Heart right ventricle (tissue), 16 donors: ENCODE results near the gene SPEF2. TPM values are rescaled to one million over a fixed set of nuclear protein-coding genes. Genes with fewer than 3 reads are reported as not detected.

Experiments used
- ATAC-seq, 8 donors: fragments of 200-7000 bp; cut with Tn5 transposase; one replicate each; pipeline ENCODE4 v1.9.1; 2020; ENCODE audit warnings: mild to moderate bottlenecking in 8 of 8, moderate library complexity in 8 of 8, moderate number of reproducible peaks in 1 of 8
- DNase-seq, 2 donors: peaks; one replicate each; pipeline ENCODE4 v3.0.0-alpha.2; 2020
- H3K27ac ChIP-seq, 10 donors: fragments of 200-600 bp; sonication (generic) in 2 of 10; one replicate each; pipeline versions ENCODE4 v1.5.0 to v1.8.0; 2020 to 2022; ENCODE audit warnings: mild to moderate bottlenecking in 3 of 10
- H3K27me3 ChIP-seq, 7 donors: fragments of 200-600 bp; one replicate each; pipeline ENCODE4 v1.8.0; 2021 to 2022; ENCODE audit warnings: mild to moderate bottlenecking in 2 of 7
- H3K36me3 ChIP-seq, 9 donors: fragments of 200-600 bp; sonication (generic) in 1 of 9; one replicate each; pipeline versions ENCODE4 v1.5.0 to v1.8.0; 2020 to 2022; ENCODE audit warnings: mild to moderate bottlenecking in 2 of 9
- H3K4me1 ChIP-seq, 9 donors: fragments of 200-600 bp; sonication (generic) in 1 of 9; one replicate each; pipeline versions ENCODE4 v1.5.0 to v1.8.0; 2020 to 2022; ENCODE audit warnings: mild to moderate bottlenecking in 4 of 9
- H3K4me3 ChIP-seq, 10 donors: fragments of 200-600 bp; sonication (generic) in 2 of 10; one replicate each; pipeline versions ENCODE4 v1.5.0 to v1.8.0; 2020 to 2022; ENCODE audit warnings: mild to moderate bottlenecking in 7 of 10, moderate library complexity in 2 of 10
- H3K9me3 ChIP-seq, 11 donors: fragments of 200-600 bp in 10 of 11; sonication (generic) in 2 of 11; one replicate each; pipeline versions ENCODE4 v1.5.0 to v1.8.0; 2013 to 2022; ENCODE audit warnings: mild to moderate bottlenecking in 2 of 11, control low read depth in 1 of 11, moderate library complexity in 1 of 11
- CTCF ChIP-seq, 9 donors: fragments of 200-600 bp; sonication (generic) in 2 of 9; IDR thresholded peaks; one replicate each; pipeline versions ENCODE4 v1.5.0 to v1.8.0; 2021 to 2022; ENCODE audit warnings: antibody characterized with exemption in 9 of 9, mild to moderate bottlenecking in 5 of 9, moderate library complexity in 1 of 9
- WGBS, 2 donors: extraction: QIAGEN DNeasy Blood & Tissue Kit; methylation state at CpG; one replicate each; pipeline ENCODE4 v1.1.7; 2013; ENCODE audit warnings: inconsistent platforms in 1 of 2; 5-methylcytosine and 5-hydroxymethylcytosine counted together
- intact Hi-C, 10 donors: fragments of 100-400 bp; cut with DNase I; formaldehyde crosslinking; loops; one replicate each; pipeline versions ENCODE4 v1.11.1 to v1.14.2; 2022
- polyA plus RNA-seq, 2 donors: library from polyadenylated mRNA; stranded (reverse); fragments of 200-250 nt; gene quantifications; one replicate each; pipeline ENCODE4 v1.2.3, GENCODE V29; 2013
- total RNA-seq, 10 donors: library from RNA; stranded (reverse); fragmentation: NEBNext Ultra II Directional in 3 of 10; extraction: Animal tissue kit (Norgen Biotek cat#: 25700) in 3 of 10; gene quantifications; one replicate each; pipeline versions ENCODE4 v1.2.1 to v1.2.4, GENCODE V29; 2021 to 2023
- donor health status: Arrhythmogenic right ventricular cardiomyopathy.
- donor health status: ischemic (EF 13 %, LVEDD 7.1; RV severe dilation, severe dysfunction).
- donor health status: healthy with polysubstance abuse.
- donor health status: DM: no; HTN: yes; CAD: no.
- donor health status: DM: no; HTN: no; CAD: no.
- donor health status: ischemic (EF 25% LVEDD 6.9; RV normal size, moderate dysfunction).
- donor health status: ischemic (EF 25% LVEDD 5.7; RV mildly dilated, moderate dysfunction).
- donor health status: healthy.
- donor health status: DM: yes; HTN: yes; CAD: no.
- donor health status: Ischemic cardiomyopathy.
- donor health status: ischemic (EF 35%, LVEDD 5.7; RV mildly dilated, moderate dysfunction).
- donor health status: nonischemic (EF 11% LVEDD 7.7; RV severe dilation, severe dysfunction).
- donor health status: DM: yes; HTN: yes; CAD: no.
- donor health status: PGD.
- donor health status: ischemic (EF 29% LVEDD 5.4; RV normal size, mild dysfunction).
- donor health status: nonischemic (EF 23%, LVEDD 6.1; RV moderate dilation, normal function).

The SPEF2 gene
- total and polyA plus RNA-seq, 12 donors, result 0.42 to 3.2 (median 1.7) TPM

- peak in 7 of 9 donors; percentile 29 to 59 (median 33) for TF ChIP-seq CTCF (IDR thresholded peaks at IDR 0.05)
- Histone ChIP-seq H3K4me1 (no peaks in the 10 kb centered on the region), H3K27ac (no peak overlapping the region), H3K9me3 (no peaks in the 10 kb centered on the region), H3K4me3 (no peak overlapping the region), H3K36me3 (no peaks in the 10 kb centered on the region), H3K27me3 (no peaks in the 10 kb centered on the region)
- ATAC-seq, result no peak
- intact Hi-C loops, result loop anchor here in 4 of 10 donors (5.0 to 10.0 kb wide), 3 partner anchors 124 to 276 kb away; no protein-coding TSS in a partner anchor
- no peak for DNase-seq
- 52 to 67% methylated on average over 4 of the region's 4 CpGs for WGBS, 2 donors
Observed at GRCh38 chr5:35651002-35651756, 33.5 kb downstream of the SPEF2 start.

- no peak for TF ChIP-seq CTCF (IDR thresholded peaks at IDR 0.05)
- H3K36me3 ChIP-seq, result no peaks in the 10 kb centered on the region
- DNase-seq (no peak), ATAC-seq (no peak)
- intact Hi-C loops, result loop anchor here in 4 of 10 donors (10.0 kb wide), 2 partner anchors 118 to 268 kb away; no protein-coding TSS in a partner anchor
- H3K9me3 ChIP-seq, result peaks cover 0 to 3% (median 0%) of the 10 kb centered on the region in 11 donors
- no peaks in the 10 kb centered on the region for H3K27me3 ChIP-seq
- no peak overlapping the region for H3K4me3 ChIP-seq
- H3K4me1 ChIP-seq, result no peaks in the 10 kb centered on the region
- no peak overlapping the region for H3K27ac ChIP-seq
Observed at GRCh38 chr5:35656721-35657120, 39.1 kb downstream of the SPEF2 start.

- Histone ChIP-seq H3K9me3 (peaks cover 0 to 7% (median 0%) of the 10 kb centered on the region in 11 donors), H3K4me1 (no peaks in the 10 kb centered on the region), H3K4me3 (no peak overlapping the region), H3K27me3 (no peaks in the 10 kb centered on the region), H3K27ac (no peak overlapping the region), H3K36me3 (no peaks in the 10 kb centered on the region)
- ATAC-seq (no peak), DNase-seq (no peak)
- no peak for TF ChIP-seq CTCF (IDR thresholded peaks at IDR 0.05)
- WGBS, 2 donors, result 94 to 98% methylated on average over 2 of the region's 2 CpGs
- intact Hi-C loops, result loop anchor here in 4 of 10 donors (10.0 kb wide), 2 partner anchors 117 to 267 kb away; no protein-coding TSS in a partner anchor
Observed at GRCh38 chr5:35657877-35658276, 40.2 kb downstream of the SPEF2 start.

GRCh38 chr5:35659556-35659955, 41.9 kb downstream of the SPEF2 start:
- Histone ChIP-seq H3K4me3 (no peak overlapping the region), H3K36me3 (no peaks in the 10 kb centered on the region), H3K4me1 (no peaks in the 10 kb centered on the region), H3K27ac (no peak overlapping the region), H3K9me3 (peaks cover 0 to 7% (median 0%) of the 10 kb centered on the region in 11 donors), H3K27me3 (no peaks in the 10 kb centered on the region)
- TF ChIP-seq CTCF (IDR thresholded peaks at IDR 0.05), result no peak
- intact Hi-C loops, result loop anchor here in 4 of 10 donors (10.0 kb wide), 2 partner anchors 115 to 265 kb away; no protein-coding TSS in a partner anchor
- DNase-seq (no peak), ATAC-seq (no peak)
